Loucy (cell line): Measurements from ENCODE around the gene ANOS1.

ENCODE experiments used
- H2AFZ ChIP-seq: fragments of 200-600 bp; sonication (generic); 2 replicates; pipeline ENCODE4 v1.6.0; 2016; ENCODE audit warnings: antibody characterized with exemption, mild to moderate bottlenecking, low read length, moderate library complexity
- H3F3A ChIP-seq: fragments of 200-600 bp; 2 replicates; pipeline ENCODE4 v1.6.0; 2016; ENCODE audit warnings: antibody characterized with exemption, low read depth, mild to moderate bottlenecking
- H3K27me3 ChIP-seq: fragments of 200-600 bp; sonication (generic); 2 replicates; pipeline ENCODE4 v1.6.1; 2014; ENCODE audit warnings: low read length, mild to moderate bottlenecking; ENCODE audit not compliant: insufficient read depth, poor library complexity, severe bottlenecking
- H3K36me3 ChIP-seq: fragments of 200-600 bp; sonication (generic); 2 replicates; pipeline ENCODE4 v1.6.1; 2016; ENCODE audit warnings: low read length; ENCODE audit not compliant: insufficient read depth
- H3K4me1 ChIP-seq: fragments of 200-600 bp; sonication (generic); 2 replicates; pipeline ENCODE4 v1.5.1; 2014; ENCODE audit warnings: low read length, mild to moderate bottlenecking; ENCODE audit not compliant: insufficient read depth, poor library complexity, severe bottlenecking
- H3K4me2 ChIP-seq: fragments of 200-600 bp; sonication (generic); 2 replicates; pipeline ENCODE4 v1.6.0; 2014; ENCODE audit warnings: antibody characterized with exemption, low read length, low read depth, mild to moderate bottlenecking; ENCODE audit not compliant: poor library complexity, severe bottlenecking
- H3K4me3 ChIP-seq: fragments of 200-600 bp; sonication (generic); 2 replicates; pipeline ENCODE4 v1.5.1; 2014; ENCODE audit warnings: low read length, mild to moderate bottlenecking, mixed read lengths; ENCODE audit not compliant: poor library complexity, severe bottlenecking
- H3K79me2 ChIP-seq: fragments of 200-600 bp; sonication (generic); 2 replicates; pipeline ENCODE4 v1.6.1; 2014; ENCODE audit warnings: low read length; ENCODE audit not compliant: insufficient read depth
- H3K9ac ChIP-seq: fragments of 200-600 bp; sonication (generic); 2 replicates; pipeline ENCODE4 v1.6.0; 2014; ENCODE audit warnings: mild to moderate bottlenecking, low read depth, low read length, moderate library complexity; ENCODE audit not compliant: poor library complexity, severe bottlenecking
- H3K9me2 ChIP-seq: fragments of 200-600 bp; sonication (generic); replicated peaks from 2 replicates; pipeline ENCODE4 v1.6.1; 2016; ENCODE audit warnings: low read depth, low read length, mixed read lengths
- H3K9me3 ChIP-seq: fragments of 200-600 bp; sonication (generic); 2 replicates; pipeline ENCODE4 v1.6.1; 2014; ENCODE audit warnings: mild to moderate bottlenecking, antibody characterized with exemption, low read length, low read depth; ENCODE audit not compliant: insufficient read depth
- H4K20me1 ChIP-seq: fragments of 200-600 bp; sonication (generic); 2 replicates; pipeline ENCODE4 v1.6.0; 2014; ENCODE audit warnings: antibody characterized with exemption, low read length, mild to moderate bottlenecking; ENCODE audit not compliant: insufficient read depth, poor library complexity, severe bottlenecking
- CTCF ChIP-seq: fragments of 200-600 bp; sonication (generic); conservative IDR thresholded peaks from 2 replicates; pipeline ENCODE4 v1.5.1; 2014; ENCODE audit warnings: mild to moderate bottlenecking, antibody characterized with exemption, low read length
- EZH2phosphoT487 ChIP-seq: fragments of 200-600 bp; IDR thresholded peaks from 2 replicates; pipeline ENCODE4 v1.6.1; 2018; ENCODE audit warnings: antibody characterized with exemption, mild to moderate bottlenecking, moderate library complexity, borderline replicate concordance

The ANOS1 gene

GRCh38 chrX:8647176-8647575 is 84.8 kb downstream of the ANOS1 start:
- no peak overlapping the region for H2AFZ ChIP-seq

GRCh38 chrX:8639949-8640475 is 91.9 kb downstream of the ANOS1 start:
- Histone ChIP-seq H3F3A (no peaks in the 10 kb centered on the region), H3K9me3 (no peaks in the 10 kb centered on the region), H3K4me2 (no peak overlapping the region), H4K20me1 (no peaks in the 10 kb centered on the region), H3K9me2 (no peaks in the 10 kb centered on the region), H3K79me2 (no peaks in the 10 kb centered on the region), H3K27me3 (no peaks in the 10 kb centered on the region), H3K36me3 (no peaks in the 10 kb centered on the region), H2AFZ (no peak overlapping the region), H3K9ac (no peak overlapping the region), H3K4me1 (no peaks in the 10 kb centered on the region), H3K4me3 (no peak overlapping the region)
- TF ChIP-seq CTCF (no peak), EZH2phosphoT487 (no peak)

More at GRCh38 chrX:8647176-8647575, 84.8 kb downstream of the ANOS1 start:
- Histone ChIP-seq H3K9me3 (no peaks in the 10 kb centered on the region), H3K27me3 (no peaks in the 10 kb centered on the region), H3K4me3 (no peak overlapping the region), H3K9me2 (no peaks in the 10 kb centered on the region), H3K4me1 (no peaks in the 10 kb centered on the region), H3K4me2 (no peak overlapping the region), H3K36me3 (no peaks in the 10 kb centered on the region), H3K79me2 (no peaks in the 10 kb centered on the region), H3F3A (no peaks in the 10 kb centered on the region), H3K9ac (no peak overlapping the region), H4K20me1 (no peaks in the 10 kb centered on the region)
- TF ChIP-seq CTCF (no peak), EZH2phosphoT487 (no peak)

GRCh38 chrX:8636497-8636896 is 95.4 kb downstream of the ANOS1 start:
- Histone ChIP-seq H3F3A (no peaks in the 10 kb centered on the region), H3K9me3 (no peaks in the 10 kb centered on the region), H3K36me3 (no peaks in the 10 kb centered on the region), H3K27me3 (no peaks in the 10 kb centered on the region), H3K4me3 (no peak overlapping the region), H3K79me2 (no peaks in the 10 kb centered on the region), H3K9ac (no peak overlapping the region), H3K9me2 (no peaks in the 10 kb centered on the region), H4K20me1 (no peaks in the 10 kb centered on the region), H2AFZ (no peak overlapping the region), H3K4me2 (no peak overlapping the region), H3K4me1 (no peaks in the 10 kb centered on the region)
- TF ChIP-seq CTCF (no peak), EZH2phosphoT487 (no peak)
